Ishikawa (cell line): ENCODE results near the gene RAB12.
A peak's percentile ranks its signal among the peaks of the same experiment; 100 is the strongest.

Source experiments
- CEBPB ChIP-seq: IDR thresholded peaks from 2 replicates; pipeline ENCODE4 v1.6.1; 2012
- CREB1 ChIP-seq: IDR thresholded peaks from 2 replicates; pipeline ENCODE4 v1.6.1; 2012; ENCODE audit warnings: low read depth
- EGR1 ChIP-seq: IDR thresholded peaks from 2 replicates; pipeline ENCODE4 v1.6.1; 2012
- EP300 ChIP-seq: IDR thresholded peaks from 2 replicates; pipeline ENCODE4 v1.6.1; 2012; ENCODE audit warnings: borderline replicate concordance
- FOXM1 ChIP-seq: IDR thresholded peaks from 2 replicates; pipeline ENCODE4 v1.6.1; 2012; ENCODE audit warnings: low read depth, borderline replicate concordance
- MAX ChIP-seq: IDR thresholded peaks from 2 replicates; pipeline ENCODE4 v1.6.1; 2012
- NFIC ChIP-seq: IDR thresholded peaks from 2 replicates; pipeline ENCODE4 v1.6.1; 2012
- RAD21 ChIP-seq: IDR thresholded peaks from 2 replicates; pipeline ENCODE4 v1.6.1; 2012; ENCODE audit warnings: low read depth
- REST ChIP-seq: IDR thresholded peaks from 2 replicates; pipeline ENCODE4 v1.6.1; 2012; ENCODE audit warnings: low read depth, mild to moderate bottlenecking
- TAF1 ChIP-seq: IDR thresholded peaks from 2 replicates; pipeline ENCODE4 v1.6.1; 2012; ENCODE audit warnings: low read depth, mild to moderate bottlenecking
- TCF12 ChIP-seq: IDR thresholded peaks from 2 replicates; pipeline ENCODE4 v1.6.1; 2012; ENCODE audit warnings: low read depth
- TEAD4 ChIP-seq: IDR thresholded peaks from 2 replicates; pipeline ENCODE4 v1.6.1; 2012
- USF1 ChIP-seq: IDR thresholded peaks from 2 replicates; pipeline ENCODE4 v1.6.1; 2012
- YY1 ChIP-seq: IDR thresholded peaks from 2 replicates; pipeline ENCODE4 v1.6.1; 2012; ENCODE audit warnings: low read depth
- ZBTB7A ChIP-seq: IDR thresholded peaks from 2 replicates; pipeline ENCODE4 v1.6.1; 2012; ENCODE audit warnings: low read depth

RAB12 gene

GRCh38 chr18:8657873-8658470 is 48.7 kb downstream of the RAB12 start:
- no peak for TF ChIP-seq REST
- no peak for TF ChIP-seq FOXM1
- no peak for TF ChIP-seq USF1
- TF ChIP-seq ZBTB7A: no peak
- peak; percentile 19; the same call in 1 of the 2 replicates for TF ChIP-seq TEAD4
- no peak for TF ChIP-seq TCF12

GRCh38 chr18:8658858-8659485 is 49.7 kb downstream of the RAB12 start:
- TF ChIP-seq USF1 (no peak), YY1 (no peak), ZBTB7A (no peak), MAX (no peak), TAF1 (no peak), EP300 (no peak), RAD21 (no peak), TEAD4 (no peak), TCF12 (no peak), REST (no peak), CEBPB (no peak), NFIC (no peak), EGR1 (no peak), CREB1 (no peak), FOXM1 (no peak)

GRCh38 chr18:8659609-8660242 is 50.5 kb downstream of the RAB12 start:
- TF ChIP-seq NFIC (no peak), EP300 (no peak), TAF1 (no peak), EGR1 (no peak), USF1 (no peak), CREB1 (no peak), YY1 (no peak), REST (no peak), TCF12 (no peak), FOXM1 (no peak), CEBPB (no peak), ZBTB7A (no peak), RAD21 (no peak), TEAD4 (no peak), MAX (no peak)

- no peak for TF ChIP-seq TEAD4
- no peak for TF ChIP-seq TCF12
- TF ChIP-seq NFIC: no peak
- no peak for TF ChIP-seq RAD21
- TF ChIP-seq FOXM1: no peak
- no peak for TF ChIP-seq EP300
- no peak for TF ChIP-seq ZBTB7A
- no peak for TF ChIP-seq CEBPB
- no peak for TF ChIP-seq EGR1
- TF ChIP-seq CREB1: no peak
- TF ChIP-seq MAX: no peak
- TF ChIP-seq YY1: no peak
- TF ChIP-seq TAF1: no peak
- TF ChIP-seq REST: no peak
- no peak for TF ChIP-seq USF1
Measured at GRCh38 chr18:8660316-8660715, 51.1 kb downstream of the RAB12 start.
